Measurements from ENCODE around the gene SMYD3. TPM values are rescaled to one million over a fixed set of nuclear protein-coding genes. Genes with fewer than 3 reads are reported as not detected.

SMYD3 gene
- polyA plus RNA-seq, 2 of the 4 experiments (the other 2 are of a cell fraction), result 18.2 to 35.2 TPM

- no peaks in the 10 kb centered on the region for H3K4me1 ChIP-seq
- H3K27ac ChIP-seq, result no peak overlapping the region
- CTCF ChIA-PET, result interaction anchor here (0.6 to 1.1 kb wide), 2 partner anchors 108 to 1034 kb away, joined by 3 read pairs; no protein-coding TSS in a partner anchor
- FAIRE-seq, result no peak
- POLR2A ChIA-PET, result no interaction called here
- peaks cover 38% of the 10 kb centered on the region for H3K9me3 ChIP-seq
- H3K4me2 ChIP-seq, result no peak overlapping the region
- no peak for ATAC-seq
- no peak for DNase-seq (ENCODE audit: low read depth in 1 of 2, low spot score in 1 of 2)
- H3K4me3 ChIP-seq, result no peak overlapping the region
- TF ChIP-seq NPAS2 (CRISPR knock-in tag; IDR thresholded peaks at IDR 0.05; ENCODE audit: borderline replicate concordance) (no peak), FOSL2 (IDR thresholded peaks at IDR 0.05) (no peak), FOSL2 (CRISPR knock-in tag; IDR thresholded peaks at IDR 0.05) (no peak), EHF (CRISPR knock-in tag; IDR thresholded peaks at IDR 0.05) (no peak), MAX (IDR thresholded peaks at IDR 0.05) (no peak), ELK1 (IDR thresholded peaks at IDR 0.05; ENCODE audit: low read depth, low read length) (no peak), RARB (CRISPR knock-in tag; IDR thresholded peaks at IDR 0.05) (no peak), PBX3 (IDR thresholded peaks at IDR 0.05) (no peak), BHLHE40 (IDR thresholded peaks at IDR 0.05; ENCODE audit: low read depth, low read length) (no peak), RFX5 (IDR thresholded peaks at IDR 0.05) (no peak)
- 79% methylated on average over 3 of the region's 3 CpGs for WGBS (ENCODE audit: missing lambda C conversion rate)
Measured at GRCh38 chr1:246261639-246262038, 245.4 kb downstream of the SMYD3 start.

GRCh38 chr1:246258250-246258649 lies 248.8 kb downstream of the SMYD3 start:
- CTCF ChIA-PET, result no interaction called here
- Histone ChIP-seq H3K4me2 (no peak overlapping the region), H3K4me1 (no peaks in the 10 kb centered on the region), H3K9me3 (peaks cover 38% of the 10 kb centered on the region), H3K27ac (no peak overlapping the region), H3K4me3 (no peak overlapping the region)
- ATAC-seq (no peak), DNase-seq (ENCODE audit: low read depth in 1 of 2, low spot score in 1 of 2) (no peak), FAIRE-seq (no peak)
- POLR2A ChIA-PET, result no interaction called here
- WGBS (ENCODE audit: missing lambda C conversion rate), result 87% methylated on average over 4 of the region's 4 CpGs
- TF ChIP-seq RFX5 (IDR thresholded peaks at IDR 0.05) (no peak), CTCF (IDR thresholded peaks at IDR 0.05) (no peak), KDM1A (IDR thresholded peaks at IDR 0.05; ENCODE audit: low read depth) (no peak), MAFK (IDR thresholded peaks at IDR 0.05; ENCODE audit: partially characterized antibody) (no peak), ZSCAN20 (CRISPR knock-in tag; IDR thresholded peaks at IDR 0.05) (no peak), NFE2L2 (conservative IDR thresholded peaks at IDR 0.05; ENCODE audit: low read length) (no peak), RCOR1 (IDR thresholded peaks at IDR 0.05; ENCODE audit: low read depth, low read length) (no peak), MYC (IDR thresholded peaks at IDR 0.05; ENCODE audit: borderline replicate concordance, low read length) (no peak), MAZ (IDR thresholded peaks at IDR 0.05; ENCODE audit: borderline replicate concordance, low read depth, low read length) (no peak), HDAC2 (IDR thresholded peaks at IDR 0.05) (no peak), FOXS1 (CRISPR knock-in tag; IDR thresholded peaks at IDR 0.05) (no peak), REST (IDR thresholded peaks at IDR 0.05) (no peak), JUN (IDR thresholded peaks at IDR 0.05) (no peak), CHD4 (IDR thresholded peaks at IDR 0.05; ENCODE audit: borderline replicate concordance) (no peak), NPAS2 (CRISPR knock-in tag; IDR thresholded peaks at IDR 0.05; ENCODE audit: borderline replicate concordance) (no peak), KDM5A (IDR thresholded peaks at IDR 0.05) (no peak), NR3C1 (IDR thresholded peaks at IDR 0.05) (no peak)
